AG10803 (cell line): ENCODE measurements around the gene GVQW3.

ENCODE experiments used
- DNase-seq: peaks from one replicate; pipeline ENCODE4 v3.0.0; 2010; ENCODE audit warnings: low read depth
- H3K4me3 ChIP-seq: 2 replicates; pipeline ENCODE4 v1.5.1; 2011; ENCODE audit warnings: mild to moderate bottlenecking, low read length, control low read depth
- TF ChIP-seq, protein P1 (sequence below): conservative IDR thresholded peaks from 2 replicates; pipeline ENCODE4 v1.5.1; 2011; ENCODE audit warnings: mild to moderate bottlenecking, low read length, control low read depth, inconsistent platforms

Gene GVQW3

DNA sequence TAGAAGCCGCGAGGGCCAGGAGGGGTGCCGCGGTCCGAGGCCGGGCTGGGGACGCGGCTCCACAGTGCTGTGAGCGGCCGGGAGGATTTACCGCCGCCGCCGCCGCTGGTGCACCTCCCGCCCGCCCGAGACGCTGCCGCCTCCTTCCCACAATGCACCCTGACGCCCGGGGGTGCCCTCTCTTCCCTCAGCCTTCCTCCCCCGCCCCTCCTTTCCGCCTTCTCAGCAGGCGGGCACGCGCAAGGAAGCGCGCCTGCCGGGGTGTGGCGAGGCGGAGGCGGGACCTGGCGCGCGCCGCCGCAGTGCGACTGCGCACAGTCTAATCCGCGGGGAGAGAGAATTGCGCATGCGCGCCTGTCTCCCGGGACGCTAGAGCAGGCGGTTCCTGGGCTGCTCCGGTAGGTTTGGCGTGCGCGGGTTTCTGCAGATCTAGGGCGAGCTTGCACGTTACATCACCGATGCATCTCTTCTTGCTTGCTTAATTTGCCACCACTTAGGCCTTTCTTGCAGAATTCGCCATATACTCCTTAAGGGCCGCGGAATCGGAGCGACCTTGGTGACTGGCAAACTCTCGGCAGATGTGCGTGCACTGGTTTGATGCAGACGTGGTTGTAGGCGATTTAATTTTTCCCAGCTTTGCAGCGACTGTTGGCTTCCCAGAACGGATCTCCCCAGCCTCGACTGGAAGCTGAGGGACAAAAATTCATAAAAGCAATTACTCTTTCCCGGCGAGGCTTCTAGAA, at the start of gene GVQW3, which contains the start of gene THAP12:
GVQW3 (plus strand) TSS at position 347 of the 743 bp plus-strand sequence. CDS start 506 bp downstream, outside the sequence.
THAP12 (minus strand) TSS at position 156 of the 743 bp plus-strand sequence. CDS start 296 bp downstream, outside the sequence.
- TF ChIP-seq, protein P1, sequence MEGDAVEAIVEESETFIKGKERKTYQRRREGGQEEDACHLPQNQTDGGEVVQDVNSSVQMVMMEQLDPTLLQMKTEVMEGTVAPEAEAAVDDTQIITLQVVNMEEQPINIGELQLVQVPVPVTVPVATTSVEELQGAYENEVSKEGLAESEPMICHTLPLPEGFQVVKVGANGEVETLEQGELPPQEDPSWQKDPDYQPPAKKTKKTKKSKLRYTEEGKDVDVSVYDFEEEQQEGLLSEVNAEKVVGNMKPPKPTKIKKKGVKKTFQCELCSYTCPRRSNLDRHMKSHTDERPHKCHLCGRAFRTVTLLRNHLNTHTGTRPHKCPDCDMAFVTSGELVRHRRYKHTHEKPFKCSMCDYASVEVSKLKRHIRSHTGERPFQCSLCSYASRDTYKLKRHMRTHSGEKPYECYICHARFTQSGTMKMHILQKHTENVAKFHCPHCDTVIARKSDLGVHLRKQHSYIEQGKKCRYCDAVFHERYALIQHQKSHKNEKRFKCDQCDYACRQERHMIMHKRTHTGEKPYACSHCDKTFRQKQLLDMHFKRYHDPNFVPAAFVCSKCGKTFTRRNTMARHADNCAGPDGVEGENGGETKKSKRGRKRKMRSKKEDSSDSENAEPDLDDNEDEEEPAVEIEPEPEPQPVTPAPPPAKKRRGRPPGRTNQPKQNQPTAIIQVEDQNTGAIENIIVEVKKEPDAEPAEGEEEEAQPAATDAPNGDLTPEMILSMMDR, result no peak
- H3K4me3 ChIP-seq, result peak within 1 kb of the TSS; percentile 89
- peak; percentile 98 for DNase-seq

DNA sequence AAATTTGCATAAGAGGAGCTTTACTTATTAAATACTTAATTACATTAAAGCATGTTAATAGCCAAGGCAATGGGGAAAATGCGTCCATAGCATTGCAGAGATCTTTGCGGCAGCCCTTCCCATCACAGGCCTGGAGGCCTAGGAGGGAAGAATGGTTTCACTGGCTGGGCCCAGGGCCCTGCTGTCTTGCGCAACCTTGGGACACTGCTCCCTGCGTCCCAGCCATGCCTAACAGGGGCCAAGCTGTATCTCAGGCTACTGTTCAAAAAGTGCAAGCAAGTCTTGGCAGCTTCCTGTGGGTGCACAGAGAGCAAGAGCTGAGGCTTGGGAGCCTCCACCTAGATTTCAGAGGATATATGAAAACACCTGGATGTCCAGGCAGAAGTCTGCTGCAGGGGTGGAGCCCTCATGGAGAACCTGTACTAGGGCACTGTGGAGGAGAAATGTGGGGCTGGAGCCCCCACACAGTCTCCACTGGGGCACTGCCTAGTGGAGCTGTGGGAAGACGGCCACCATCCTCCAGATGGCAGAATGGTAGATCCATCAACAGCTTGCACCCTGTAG, 46.2 kb upstream of the GVQW3 start:
- TF ChIP-seq, protein P1, result no peak
- no peak for DNase-seq
- H3K4me3 ChIP-seq, result no peak overlapping the region

DNA sequence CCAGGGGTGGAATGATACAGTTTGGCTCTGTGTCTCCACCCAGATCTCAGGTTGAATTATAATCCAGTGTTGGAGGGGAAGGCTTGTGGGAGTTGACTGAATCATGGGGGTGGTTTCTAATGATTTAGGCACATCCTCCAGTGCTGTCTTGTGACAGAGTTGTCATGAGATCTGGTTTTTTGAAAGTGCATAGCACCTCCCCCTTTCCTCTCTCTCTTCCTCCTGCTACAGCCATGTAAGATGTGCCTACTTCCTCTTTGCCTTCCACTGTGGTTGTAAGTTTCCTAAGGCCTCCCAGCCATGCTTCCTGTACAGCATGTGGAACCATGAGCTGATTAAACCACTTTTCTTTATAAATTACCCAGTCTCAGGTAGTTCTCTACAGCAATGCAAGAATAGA, 45.3 kb upstream of the GVQW3 start:
- TF ChIP-seq, protein P1, result no peak
- no peak overlapping the region for H3K4me3 ChIP-seq
- DNase-seq, result no peak

DNA sequence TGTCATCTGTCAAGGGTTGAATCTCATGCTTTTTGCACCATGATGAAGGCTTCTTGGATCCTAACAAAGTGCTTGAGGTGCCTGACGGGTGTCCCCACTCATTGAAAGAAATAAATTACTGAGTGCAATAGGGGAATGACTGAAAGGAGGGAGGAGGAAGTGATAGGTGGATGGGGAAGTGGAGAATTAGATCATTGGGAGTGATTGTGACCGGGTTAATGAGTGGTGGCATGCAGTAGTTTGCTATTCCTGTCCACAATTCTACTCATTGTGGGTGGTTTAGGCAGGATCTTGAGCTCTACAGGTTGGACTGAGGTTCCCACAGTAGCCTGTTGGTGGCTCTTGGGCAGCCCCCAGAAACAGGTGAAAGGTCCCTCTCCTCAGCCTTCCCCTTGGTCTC, 44.5 kb upstream of the GVQW3 start:
- H3K4me3 ChIP-seq, result no peak overlapping the region
- TF ChIP-seq, protein P1, result no peak
- DNase-seq, result no peak

DNA sequence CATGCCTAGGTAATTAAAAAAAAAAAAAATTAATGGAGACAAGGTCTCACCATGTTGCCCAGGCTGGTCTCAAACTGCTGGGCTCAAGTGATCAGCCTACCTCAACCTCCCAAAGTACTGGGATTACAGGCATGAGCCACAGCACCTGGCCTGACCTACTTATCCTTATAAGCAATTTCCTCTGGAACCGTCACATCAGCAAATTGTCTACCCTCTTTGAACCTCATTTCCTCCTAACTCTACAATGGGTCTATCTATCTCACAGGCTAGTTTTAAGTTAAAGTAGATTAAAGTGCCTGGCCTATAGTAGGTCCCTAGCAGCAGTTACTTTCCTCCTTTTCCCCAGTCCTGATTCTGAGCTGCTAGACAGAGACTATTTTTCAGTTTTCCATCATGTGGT, 43.7 kb upstream of the GVQW3 start:
- no peak for DNase-seq
- TF ChIP-seq, protein P1, result no peak
- no peak overlapping the region for H3K4me3 ChIP-seq

DNA sequence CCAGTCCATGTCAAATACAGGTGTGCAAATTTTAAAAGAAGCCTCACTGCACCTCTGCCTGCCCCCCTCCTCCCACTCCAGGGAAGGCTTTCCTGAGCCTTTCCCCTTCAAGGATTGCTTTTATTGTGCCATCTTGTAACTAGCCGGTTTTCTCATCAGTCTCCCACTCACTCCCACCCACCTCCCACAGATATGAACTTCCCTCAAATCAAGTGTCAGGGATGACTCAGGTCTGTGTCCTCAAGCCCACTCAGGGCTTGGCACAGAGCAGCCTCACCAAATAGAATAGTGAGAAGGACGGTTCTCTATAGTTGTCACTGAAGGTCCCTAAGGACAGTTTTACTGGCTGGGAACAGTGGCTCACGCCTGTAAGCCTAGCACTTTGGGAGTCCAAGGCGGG, 43.2 kb upstream of the GVQW3 start:
- no peak for DNase-seq
- TF ChIP-seq, protein P1, result no peak
- no peak overlapping the region for H3K4me3 ChIP-seq

DNA sequence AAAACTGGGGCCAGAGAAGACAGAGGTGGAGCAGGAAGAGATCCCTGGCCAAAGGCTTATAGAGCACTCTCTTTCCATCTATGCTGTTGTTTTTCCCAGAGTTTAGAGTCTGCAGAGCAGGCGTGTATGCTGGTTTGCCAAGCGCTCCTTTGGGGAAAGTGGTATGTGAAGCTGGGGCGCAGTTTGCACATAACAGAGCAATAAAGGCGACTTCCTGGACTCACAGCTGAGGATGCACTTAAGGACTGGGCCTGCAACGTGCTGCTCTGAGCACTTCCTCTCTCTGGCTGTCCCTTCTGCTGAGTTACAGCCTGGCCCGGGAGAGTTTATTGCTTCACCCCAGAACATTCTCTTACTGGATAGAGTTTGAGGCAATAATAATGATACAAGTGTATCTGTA, 41.9 kb upstream of the GVQW3 start:
- DNase-seq, result peak; percentile 90
- H3K4me3 ChIP-seq, result no peak overlapping the region
- TF ChIP-seq, protein P1, result no peak
